A549 (cell line): ENCODE data around the gene KEAP1. TPM values are rescaled to one million over a fixed set of nuclear protein-coding genes. Genes with fewer than 3 reads are reported as not detected.
A peak's percentile ranks its signal among the peaks of the same experiment; 100 is the strongest.

ENCODE experiments used
- ATAC-seq, 2 experiments: fragments of 200-7000 bp in 1 of 2; fragments of >200 bp in 1 of 2; cut with Nextera tagmentation in 1 of 2; cut with Tn5 transposase in 1 of 2; 3 replicates each; pipeline versions ENCODE4 v1.8.0 to v1.9.1; 2018 to 2020; ENCODE audit warnings: mild to moderate bottlenecking in 1 of 2, moderate library complexity in 1 of 2
- CTCF ChIA-PET: fragments of 300-600 bp; sonication (Branson Sonifier 250); formaldehyde crosslinking; extraction: SDS; loops from one replicate; lab custom pipeline; 2021; ENCODE audit warnings: antibody characterized with exemption, inconsistent platforms; lab: Yijun Ruan, JAX
- POLR2A ChIA-PET: fragments of 350-600 bp; formaldehyde crosslinking; extraction: SDS; loops from one replicate; lab custom pipeline; 2021; ENCODE audit warnings: antibody characterized with exemption, inconsistent platforms; lab: Yijun Ruan, JAX
- DNase-seq, 2 experiments: peaks; one replicate each; pipeline versions ENCODE4 v3.0.0 to v3.0.0-alpha.2; 2011 to 2016; ENCODE audit warnings: low read depth in 1 of 2, low spot score in 1 of 2
- FAIRE-seq: peaks from 2 replicates; lab custom pipeline; 2011; peaks lifted over from hg19 to GRCh38; lab: Jason Lieb, UNC
- H3K27ac ChIP-seq, 2 experiments: fragments of >200 bp; sonication (Bioruptor Twin); formaldehyde crosslinking; 3 replicates each; pipeline ENCODE4 v1.5.1; 2016 to 2017
- H3K4me1 ChIP-seq: fragments of >200 bp; sonication (Bioruptor Twin); formaldehyde crosslinking; 3 replicates; pipeline ENCODE4 v1.6.1; 2016
- H3K4me2 ChIP-seq: fragments of >200 bp; sonication (Bioruptor Twin); formaldehyde crosslinking; 3 replicates; pipeline ENCODE4 v1.6.1; 2016
- H3K4me3 ChIP-seq: fragments of >200 bp; sonication (Bioruptor Twin); formaldehyde crosslinking; 3 replicates; pipeline ENCODE4 v1.5.1; 2016
- H3K9me3 ChIP-seq: fragments of >200 bp; sonication (Bioruptor Twin); formaldehyde crosslinking; 3 replicates; pipeline ENCODE4 v1.6.1; 2016
- CBX2 ChIP-seq: fragments of 200-600 bp; sonication (generic); IDR thresholded peaks from 2 replicates; pipeline ENCODE4 v1.6.1; 2016; ENCODE audit warnings: low read depth, mild to moderate bottlenecking, borderline replicate concordance
- CEBPB ChIP-seq, 2 experiments: fragments of >200 bp in 1 of 2; sonication (Bioruptor Twin) in 1 of 2; formaldehyde crosslinking in 1 of 2; IDR thresholded peaks; 2 replicates each; pipeline ENCODE4 v1.6.1; 2012 to 2016
- CHD2 ChIP-seq: fragments of 150-350 bp; IDR thresholded peaks from 2 replicates; pipeline ENCODE4 v1.6.1; 2014; ENCODE audit warnings: low read length; ENCODE audit not compliant: partially characterized antibody
- CHD4 ChIP-seq: fragments of 200-600 bp; sonication (generic); IDR thresholded peaks from 2 replicates; pipeline ENCODE4 v1.6.1; 2016; ENCODE audit warnings: antibody characterized with exemption, mild to moderate bottlenecking, borderline replicate concordance
- EHMT2 ChIP-seq: fragments of 200-600 bp; sonication (generic); IDR thresholded peaks from 2 replicates; pipeline ENCODE4 v1.6.1; 2016; ENCODE audit warnings: antibody characterized with exemption, low read depth, mild to moderate bottlenecking, moderate library complexity
- FOXS1 ChIP-seq: fragments of 250-450 bp; sonication (Bioruptor Pico); IDR thresholded peaks from 2 replicates; pipeline ENCODE4 v1.5.0; 2020; ENCODE audit warnings: mild to moderate bottlenecking, moderate library complexity
- JUN ChIP-seq, 2 experiments: fragments of >200 bp; sonication (Bioruptor Twin); formaldehyde crosslinking; IDR thresholded peaks; 2 replicates in 1 of 2; 3 replicates in 1 of 2; pipeline ENCODE4 v1.6.1; 2016 to 2017
- MAX ChIP-seq: IDR thresholded peaks from 2 replicates; pipeline ENCODE4 v1.6.1; 2012
- MAZ ChIP-seq: fragments of 150-350 bp; IDR thresholded peaks from 2 replicates; pipeline ENCODE4 v1.6.1; 2014; ENCODE audit warnings: antibody characterized with exemption, low read depth, low read length, borderline replicate concordance
- NR3C1 ChIP-seq: fragments of >200 bp; sonication (Bioruptor Twin); formaldehyde crosslinking; IDR thresholded peaks from 3 replicates; pipeline ENCODE4 v1.6.1; 2017
- PHF8 ChIP-seq: fragments of 200-600 bp; sonication (generic); IDR thresholded peaks from 2 replicates; pipeline ENCODE4 v1.6.1; 2016; ENCODE audit warnings: low read depth, mild to moderate bottlenecking, antibody characterized with exemption, moderate library complexity, borderline replicate concordance
- REST ChIP-seq: fragments of 200-600 bp; sonication (generic); IDR thresholded peaks from 2 replicates; pipeline ENCODE4 v1.6.1; 2016; ENCODE audit warnings: antibody characterized with exemption, mild to moderate bottlenecking, moderate library complexity
- SREBF2 ChIP-seq: fragments of 450-650 bp; IDR thresholded peaks from 2 replicates; pipeline ENCODE4 v1.6.1; 2014; ENCODE audit warnings: mild to moderate bottlenecking, moderate library complexity
- TP53 ChIP-seq: fragments of 250-450 bp; sonication (Bioruptor Pico); IDR thresholded peaks from 2 replicates; pipeline ENCODE4 v1.5.0; 2021; ENCODE audit warnings: mild to moderate bottlenecking, moderate library complexity
- ZFP36 ChIP-seq: fragments of 450-650 bp; IDR thresholded peaks from 2 replicates; pipeline ENCODE4 v1.6.1; 2014; ENCODE audit warnings: borderline replicate concordance; ENCODE audit not compliant: partially characterized antibody
- WGBS: methylation state at CpG from one replicate; pipeline ENCODE4 v1.1.6; 2017; ENCODE audit errors: missing lambda C conversion rate; 5-methylcytosine and 5-hydroxymethylcytosine counted together
- polyA plus RNA-seq, 4 experiments: library from polyadenylated mRNA; depleted of rRNA in 3 of 4; stranded (reverse); fragments of >200 nt; fragmentation: RNase III in 1 of 4; extraction: RNeasy Plus Mini Kit Qiagen cat#74134 plus additional on column Dnase treatment in 1 of 4; gene quantifications; 2 replicates in 3 of 4; 3 replicates in 1 of 4; pipeline ENCODE4 v1.2.3, GENCODE V29; 2011 to 2017
- TF ChIP-seq, protein P1 (sequence below): fragments of 250-450 bp; sonication (Bioruptor Pico); IDR thresholded peaks from 2 replicates; pipeline ENCODE4 v1.5.0; 2021; ENCODE audit warnings: mild to moderate bottlenecking, moderate library complexity, borderline replicate concordance
- TF ChIP-seq, protein P2 (sequence below): fragments of 150-350 bp; IDR thresholded peaks from 2 replicates; pipeline ENCODE4 v1.6.1; 2014; ENCODE audit warnings: low read depth, mild to moderate bottlenecking, low read length

Gene KEAP1
- polyA plus RNA-seq, 2 of the 4 experiments (the other 2 are of a cell fraction), result 49.3 to 67.7 TPM

DNA sequence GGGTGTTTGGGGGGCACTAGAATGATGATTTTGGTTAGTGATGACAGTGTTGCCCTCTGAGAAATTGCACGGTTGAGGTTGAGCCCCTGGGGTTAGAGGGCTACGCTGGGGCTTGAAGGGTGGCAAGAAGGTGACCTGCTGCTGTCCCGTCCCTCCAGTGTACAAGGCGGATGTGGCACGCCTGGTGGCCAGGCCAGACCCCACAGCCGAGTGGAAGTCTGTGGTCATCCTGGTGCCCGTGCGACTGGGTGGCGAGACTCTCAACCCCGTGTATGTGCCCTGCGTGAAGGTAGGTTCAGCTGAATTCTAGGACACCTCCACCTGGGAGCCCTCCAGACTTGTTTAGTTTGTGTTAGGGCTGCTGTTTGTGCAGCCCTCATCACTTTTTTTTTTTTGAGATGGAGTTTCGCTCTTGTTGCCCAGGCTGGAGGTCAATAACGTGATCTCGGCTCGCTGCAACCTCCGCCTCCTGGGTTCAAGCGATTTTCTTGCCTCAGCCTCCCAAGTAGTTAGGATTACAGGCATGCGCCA, 45.7 kb upstream of the KEAP1 start:
- WGBS, result 92% methylated on average over 11 of the region's 18 CpGs
- no peak for FAIRE-seq

DNA sequence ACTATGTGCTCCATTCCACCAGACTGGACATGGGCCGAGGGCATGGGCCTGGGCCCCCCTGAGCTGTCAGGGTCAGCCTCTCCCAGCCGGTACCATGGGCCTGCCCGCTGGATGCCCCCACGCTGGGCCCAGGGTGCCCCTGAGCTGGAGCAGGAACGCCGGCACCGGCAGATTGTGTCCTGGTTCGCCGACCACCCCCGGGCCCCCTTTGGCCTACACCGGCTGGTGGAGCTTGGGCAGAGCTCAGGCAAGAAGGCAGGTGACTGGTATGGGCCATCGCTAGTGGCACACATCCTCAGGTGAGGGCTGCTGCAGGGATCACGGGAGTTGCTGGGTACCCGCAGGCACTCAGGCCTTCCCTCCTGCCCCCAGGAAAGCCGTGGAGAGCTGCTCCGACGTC, 43.7 kb upstream of the KEAP1 start:
- no peak for ATAC-seq
- FAIRE-seq, result no peak
- ChIA-PET POLR2A (no interaction called here), CTCF (no interaction called here)
- DNase-seq, result no peak
- Histone ChIP-seq H3K4me3 (no peak overlapping the region), H3K9me3 (no peaks in the 10 kb centered on the region), H3K4me2 (no peak overlapping the region), H3K4me1 (peaks cover 6% of the 10 kb centered on the region; the same call in 2 of the 3 replicates), H3K27ac (no peak overlapping the region)
- WGBS, result 95% methylated on average over 10 of the region's 17 CpGs
- TF ChIP-seq, protein P1, sequence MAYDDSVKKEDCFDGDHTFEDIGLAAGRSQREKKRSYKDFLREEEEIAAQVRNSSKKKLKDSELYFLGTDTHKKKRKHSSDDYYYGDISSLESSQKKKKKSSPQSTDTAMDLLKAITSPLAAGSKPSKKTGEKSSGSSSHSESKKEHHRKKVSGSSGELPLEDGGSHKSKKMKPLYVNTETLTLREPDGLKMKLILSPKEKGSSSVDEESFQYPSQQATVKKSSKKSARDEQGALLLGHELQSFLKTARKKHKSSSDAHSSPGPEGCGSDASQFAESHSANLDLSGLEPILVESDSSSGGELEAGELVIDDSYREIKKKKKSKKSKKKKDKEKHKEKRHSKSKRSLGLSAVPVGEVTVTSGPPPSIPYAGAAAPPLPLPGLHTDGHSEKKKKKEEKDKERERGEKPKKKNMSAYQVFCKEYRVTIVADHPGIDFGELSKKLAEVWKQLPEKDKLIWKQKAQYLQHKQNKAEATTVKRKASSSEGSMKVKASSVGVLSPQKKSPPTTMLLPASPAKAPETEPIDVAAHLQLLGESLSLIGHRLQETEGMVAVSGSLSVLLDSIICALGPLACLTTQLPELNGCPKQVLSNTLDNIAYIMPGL (CRISPR knock-in tag), result no peak
- no peak for TF ChIP-seq FOXS1 (CRISPR knock-in tag)
- TF ChIP-seq JUN (IDR thresholded peaks at IDR 0.05), result no peak
- TF ChIP-seq SREBF2, result no peak
- TF ChIP-seq EHMT2, result no peak
- TF ChIP-seq ZFP36, result no peak
- TF ChIP-seq CEBPB (IDR thresholded peaks at IDR 0.05), result no peak
- no peak for TF ChIP-seq CHD2
- TF ChIP-seq, protein P2, sequence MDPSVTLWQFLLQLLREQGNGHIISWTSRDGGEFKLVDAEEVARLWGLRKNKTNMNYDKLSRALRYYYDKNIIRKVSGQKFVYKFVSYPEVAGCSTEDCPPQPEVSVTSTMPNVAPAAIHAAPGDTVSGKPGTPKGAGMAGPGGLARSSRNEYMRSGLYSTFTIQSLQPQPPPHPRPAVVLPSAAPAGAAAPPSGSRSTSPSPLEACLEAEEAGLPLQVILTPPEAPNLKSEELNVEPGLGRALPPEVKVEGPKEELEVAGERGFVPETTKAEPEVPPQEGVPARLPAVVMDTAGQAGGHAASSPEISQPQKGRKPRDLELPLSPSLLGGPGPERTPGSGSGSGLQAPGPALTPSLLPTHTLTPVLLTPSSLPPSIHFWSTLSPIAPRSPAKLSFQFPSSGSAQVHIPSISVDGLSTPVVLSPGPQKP, result no peak
- TF ChIP-seq CBX2, result no peak
- no peak for TF ChIP-seq PHF8
- TF ChIP-seq NR3C1, result no peak
- no peak for TF ChIP-seq CHD4
- TF ChIP-seq TP53 (CRISPR knock-in tag), result no peak
- no peak for TF ChIP-seq REST
- no peak for TF ChIP-seq MAX

More for the DNA sequence above, 45.7 kb upstream of the KEAP1 start:
- ChIA-PET CTCF (interaction anchor here (1.2 to 2.4 kb wide), 2 partner anchors 32 to 95 kb away, joined by 3 to 5 read pairs; no protein-coding TSS in a partner anchor), POLR2A (no interaction called here)
- DNase-seq (no peak), ATAC-seq (no peak)
- H3K4me1 ChIP-seq, result peaks cover 6% of the 10 kb centered on the region; the same call in 2 of the 3 replicates
- H3K4me2 ChIP-seq, result no peak overlapping the region
- no peak overlapping the region for H3K4me3 ChIP-seq
- TF ChIP-seq MAZ, result no peak
- peak; percentile 59 for TF ChIP-seq ZFP36
- H3K9me3 ChIP-seq, result no peaks in the 10 kb centered on the region
- H3K27ac ChIP-seq, result no peak overlapping the region
